Central memory CD8-positive, alpha-beta T cell (primary cell): ENCODE measurements around the gene OR2J3.
"Not testable (repeated sequence)": the region's sequence is repeated elsewhere in the genome, so short reads cannot be mapped to it uniquely, and the experiment has no call there.

ENCODE experiments used
- ATAC-seq: fragments of 150-1000 bp; cut with Tn5 transposase; replicated peaks from 2 replicates; pipeline ENCODE4 v1.10.0; 2022; ENCODE audit warnings: mild to moderate bottlenecking, moderate FRiP score, moderate number of reproducible peaks; ENCODE audit not compliant: poor library complexity, severe bottlenecking; ENCODE audit errors: extremely low read depth
- DNase-seq, 2 donors: peaks; one replicate each; pipeline ENCODE4 v3.0.0; 2021; ENCODE audit warnings: low spot score in 2 of 2
- H3K27ac Mint-ChIP-seq: one replicate; pipeline ENCODE4 v1.8.0; 2022; ENCODE audit warnings: low read depth, mild to moderate bottlenecking, moderate library complexity, mixed read lengths
- H3K27me3 Mint-ChIP-seq: one replicate; pipeline ENCODE4 v1.8.0; 2022; ENCODE audit warnings: mixed read lengths
- H3K36me3 Mint-ChIP-seq: one replicate; pipeline ENCODE4 v1.8.0; 2022; ENCODE audit warnings: mild to moderate bottlenecking, moderate library complexity, mixed read lengths; ENCODE audit not compliant: insufficient read depth
- H3K4me1 Mint-ChIP-seq: one replicate; pipeline ENCODE4 v1.8.0; 2022; ENCODE audit warnings: mixed read lengths
- H3K4me3 Mint-ChIP-seq: one replicate; pipeline ENCODE4 v1.8.0; 2022; ENCODE audit warnings: mild to moderate bottlenecking, moderate library complexity, mixed read lengths
- H3K9me3 Mint-ChIP-seq: one replicate; pipeline ENCODE4 v1.8.0; 2022; ENCODE audit warnings: mixed read lengths

OR2J3 gene

DNA sequence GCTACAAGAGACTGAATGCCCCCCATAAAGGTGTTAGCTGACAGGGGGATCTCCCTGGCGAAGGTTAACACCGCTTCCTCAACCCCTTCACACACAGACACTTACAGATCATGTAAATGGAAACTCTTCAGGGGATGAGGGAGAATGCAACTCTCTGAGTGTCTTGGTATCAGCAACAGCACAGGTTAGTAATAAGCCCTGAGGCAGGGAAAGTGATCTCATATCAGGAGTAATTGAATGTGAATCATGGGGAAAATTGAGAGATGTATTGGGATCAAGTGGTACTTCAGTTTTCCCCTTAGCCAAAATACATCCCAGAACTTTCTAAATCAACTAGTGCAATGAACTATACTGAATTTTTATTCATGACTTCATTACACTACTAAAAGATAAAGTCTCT, 23.8 kb downstream of the OR2J3 start:
- Mint-ChIP-seq H3K27me3 (peaks cover 60% of the 10 kb centered on the region), H3K9me3 (no peaks in the 10 kb centered on the region)
- ATAC-seq = no peak

DNA sequence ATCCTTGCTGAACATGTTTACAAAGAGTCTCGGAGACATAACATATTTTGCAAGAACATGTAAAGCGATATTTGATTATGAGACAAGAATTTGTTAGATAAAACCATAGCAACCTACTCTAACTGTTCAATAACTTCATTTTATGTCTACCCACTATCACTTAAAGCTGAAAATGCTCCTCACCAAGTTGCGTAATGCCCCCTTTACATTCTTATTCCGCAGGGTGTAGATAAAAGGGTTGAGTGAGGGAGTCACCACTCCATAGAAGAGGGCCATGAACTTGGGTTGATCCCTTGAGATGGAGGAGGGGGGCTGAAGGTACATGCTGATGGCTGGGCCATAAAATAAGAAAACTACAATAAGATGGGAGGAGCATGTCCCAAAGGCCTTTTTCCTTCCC, 29.9 kb downstream of the OR2J3 start:
- H3K4me1 Mint-ChIP-seq = no peaks in the 10 kb centered on the region
- H3K27me3 Mint-ChIP-seq = peaks cover 32% of the 10 kb centered on the region
- DNase-seq = no peak
- ATAC-seq = no peak
- H3K4me3 Mint-ChIP-seq = no peak overlapping the region
- no peaks in the 10 kb centered on the region for H3K9me3 Mint-ChIP-seq
- no peak overlapping the region for H3K27ac Mint-ChIP-seq
- no peaks in the 10 kb centered on the region for H3K36me3 Mint-ChIP-seq

More for the DNA sequence above, 23.8 kb downstream of the OR2J3 start:
- H3K27ac Mint-ChIP-seq = no peak overlapping the region
- DNase-seq = no peak
- no peaks in the 10 kb centered on the region for H3K4me1 Mint-ChIP-seq
- H3K4me3 Mint-ChIP-seq = no peak overlapping the region
- H3K36me3 Mint-ChIP-seq = no peaks in the 10 kb centered on the region

DNA sequence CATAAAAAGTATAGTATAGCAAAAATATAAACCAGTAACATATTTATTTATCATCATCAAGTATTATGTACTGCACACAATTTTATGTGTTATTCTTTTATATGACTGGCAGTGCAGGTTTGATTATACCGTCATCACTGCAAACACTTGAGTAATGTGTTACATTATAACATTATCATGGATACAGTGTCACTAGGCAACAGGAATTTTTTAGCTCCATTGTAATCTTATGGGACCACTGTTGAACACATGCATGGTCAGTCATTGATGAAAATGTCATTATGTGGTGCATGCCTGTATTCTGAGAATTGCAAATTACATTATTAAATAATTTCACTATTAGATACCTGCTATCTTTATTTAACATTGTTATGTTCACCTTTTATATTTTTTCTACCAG, 33.7 kb downstream of the OR2J3 start:
- H3K27ac Mint-ChIP-seq = no peak overlapping the region
- ATAC-seq = no peak

DNA sequence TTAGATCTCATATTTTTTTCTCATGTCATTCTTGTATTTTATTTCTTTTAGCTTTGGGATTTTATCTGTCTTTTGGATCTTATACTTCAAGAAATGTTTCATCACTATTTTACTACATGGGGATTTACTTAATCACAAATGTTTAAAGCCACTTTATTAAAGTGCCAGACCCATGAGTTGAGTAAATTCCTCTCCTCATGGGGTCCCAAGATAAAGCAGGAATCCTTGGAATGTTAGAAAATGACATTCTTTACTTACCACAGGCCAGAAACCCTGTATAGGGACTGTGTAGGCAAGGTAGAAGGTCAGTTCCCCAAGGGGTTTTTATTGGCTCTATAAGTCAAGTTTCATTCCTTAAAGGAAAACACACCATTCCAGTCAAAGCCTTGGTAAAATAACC, 34.5 kb downstream of the OR2J3 start:
- Mint-ChIP-seq H3K9me3 (no peaks in the 10 kb centered on the region), H3K4me1 (no peaks in the 10 kb centered on the region), H3K36me3 (no peaks in the 10 kb centered on the region), H3K27me3 (peaks cover 45% of the 10 kb centered on the region), H3K4me3 (no peak overlapping the region), H3K27ac (no peak overlapping the region)
- no peak for DNase-seq
- no peak for ATAC-seq

More for the DNA sequence above, 33.7 kb downstream of the OR2J3 start:
- no peaks in the 10 kb centered on the region for H3K36me3 Mint-ChIP-seq
- H3K4me1 Mint-ChIP-seq = no peaks in the 10 kb centered on the region
- no peak for DNase-seq
- H3K9me3 Mint-ChIP-seq = no peaks in the 10 kb centered on the region
- peaks cover 38% of the 10 kb centered on the region for H3K27me3 Mint-ChIP-seq
- no peak overlapping the region for H3K4me3 Mint-ChIP-seq

DNA sequence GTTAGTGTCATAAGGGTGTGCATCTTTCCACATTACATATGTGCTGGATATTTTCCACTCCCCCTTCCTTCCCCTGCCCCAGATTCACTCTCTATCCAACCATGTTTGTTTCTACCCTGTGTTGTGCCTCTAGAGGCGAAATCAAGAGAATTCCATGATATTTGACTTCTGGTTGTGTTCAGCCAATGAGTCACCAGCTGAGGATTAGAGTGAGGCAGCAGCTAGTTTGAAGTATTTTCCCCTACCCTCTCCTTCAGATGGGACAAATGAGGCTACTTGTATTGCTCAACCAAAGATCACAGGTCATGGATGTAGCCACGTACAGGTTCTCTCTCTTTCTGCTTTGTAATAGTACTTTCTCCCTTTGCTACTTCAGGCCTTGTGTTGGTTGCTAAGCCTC, 38.3 kb downstream of the OR2J3 start:
- Mint-ChIP-seq H3K9me3 (peaks cover 8% of the 10 kb centered on the region), H3K4me3 (no peak overlapping the region), H3K4me1 (no peaks in the 10 kb centered on the region), H3K36me3 (no peaks in the 10 kb centered on the region), H3K27ac (no peak overlapping the region), H3K27me3 (peaks cover 63% of the 10 kb centered on the region)
- ATAC-seq (no peak), DNase-seq (no peak)

DNA sequence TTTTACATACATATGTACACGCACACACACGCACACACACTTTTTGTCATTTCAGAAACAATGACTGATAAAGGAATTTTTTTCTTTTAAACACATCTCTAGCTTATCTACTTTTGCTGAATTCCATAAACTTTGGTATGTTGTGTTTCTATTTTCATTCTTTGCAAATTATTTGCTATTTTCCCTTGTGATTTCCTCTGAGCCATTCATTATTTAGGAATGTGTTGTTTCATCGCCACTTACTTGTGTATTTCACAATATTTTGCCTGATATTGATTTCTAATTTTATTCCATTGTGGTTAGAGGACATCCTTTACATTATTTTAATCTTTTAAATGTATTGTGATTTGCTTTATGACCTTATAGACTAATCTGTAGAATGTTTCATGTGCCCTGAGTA, 39.2 kb downstream of the OR2J3 start:
- Mint-ChIP-seq H3K9me3 (peaks cover 8% of the 10 kb centered on the region), H3K4me3 (no peak overlapping the region), H3K27me3 (peaks cover 72% of the 10 kb centered on the region), H3K27ac (no peak overlapping the region), H3K36me3 (no peaks in the 10 kb centered on the region), H3K4me1 (no peaks in the 10 kb centered on the region)
- DNase-seq (no peak), ATAC-seq (no peak)

DNA sequence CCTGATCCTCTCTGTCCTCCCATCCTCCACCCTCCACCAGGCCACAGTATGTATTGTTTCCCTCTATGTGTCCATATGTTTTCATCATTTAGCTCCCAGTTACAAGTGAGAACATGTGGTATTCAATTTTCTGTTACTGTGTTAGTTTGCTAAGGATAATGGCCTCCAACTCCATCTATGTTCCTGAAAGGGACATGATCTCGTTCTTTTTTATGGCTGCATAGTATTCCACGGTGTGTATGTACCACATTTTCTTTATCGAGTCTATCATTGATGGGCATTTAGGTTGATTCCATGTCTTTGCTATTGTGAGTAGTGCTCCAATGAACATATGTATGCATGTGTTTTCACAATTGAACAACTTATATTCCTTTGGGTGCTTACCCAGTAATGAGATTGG, 41.6 kb downstream of the OR2J3 start:
- ATAC-seq, DNase-seq, H3K4me1 Mint-ChIP-seq, H3K36me3 Mint-ChIP-seq, H3K4me3 Mint-ChIP-seq, H3K9me3 Mint-ChIP-seq, H3K27ac Mint-ChIP-seq: not testable (repeated sequence)
- H3K27me3 Mint-ChIP-seq = peaks cover 89% of the 10 kb centered on the region

DNA sequence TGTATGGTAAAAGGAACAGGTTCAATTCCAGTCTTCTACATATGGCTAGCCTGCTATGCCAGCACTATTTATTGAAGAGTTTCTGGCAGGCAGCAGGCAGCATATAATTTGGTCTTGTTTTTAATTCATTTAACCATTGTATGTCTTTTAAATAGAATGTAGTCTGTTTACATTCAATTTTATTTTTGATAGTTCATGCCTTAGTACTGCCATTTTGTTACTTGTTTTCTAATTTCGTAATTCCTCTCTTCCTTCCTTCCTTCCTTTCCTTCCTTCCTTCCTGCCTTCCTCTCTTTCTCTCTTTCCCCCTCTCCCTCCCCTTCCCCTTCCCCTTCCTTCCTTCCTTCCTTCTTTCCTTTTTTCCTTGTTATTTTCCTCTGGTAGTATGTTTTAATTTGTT, 45.2 kb downstream of the OR2J3 start:
- ATAC-seq (no peak), DNase-seq (no peak)
- Mint-ChIP-seq H3K27ac (no peak overlapping the region), H3K4me1 (no peaks in the 10 kb centered on the region), H3K27me3 (peaks cover 89% of the 10 kb centered on the region), H3K9me3 (peaks cover 8% of the 10 kb centered on the region), H3K4me3 (no peak overlapping the region), H3K36me3 (no peaks in the 10 kb centered on the region)

DNA sequence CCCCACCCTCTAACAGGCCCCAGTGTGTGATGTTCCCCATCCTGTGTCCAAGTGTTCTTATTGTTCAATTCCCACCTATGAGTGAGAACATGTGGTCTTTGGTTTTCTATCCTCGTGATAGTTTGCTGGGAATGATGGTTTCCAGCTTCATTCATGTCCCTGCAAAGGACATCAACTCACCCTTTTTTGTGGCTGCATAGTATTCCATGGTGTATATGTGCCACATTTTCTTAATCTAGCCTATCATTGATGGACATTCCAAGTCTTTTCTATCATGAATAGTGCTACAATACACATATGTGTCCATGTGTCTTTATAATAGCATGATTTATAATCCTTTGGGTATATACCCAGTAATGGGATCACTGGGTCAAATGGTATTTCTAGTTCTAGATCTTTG, 47.3 kb downstream of the OR2J3 start:
- not testable (repeated sequence) for H3K4me3 Mint-ChIP-seq, H3K36me3 Mint-ChIP-seq, H3K27ac Mint-ChIP-seq, H3K4me1 Mint-ChIP-seq, DNase-seq, ATAC-seq, H3K9me3 Mint-ChIP-seq
- H3K27me3 Mint-ChIP-seq = peaks cover 84% of the 10 kb centered on the region

DNA sequence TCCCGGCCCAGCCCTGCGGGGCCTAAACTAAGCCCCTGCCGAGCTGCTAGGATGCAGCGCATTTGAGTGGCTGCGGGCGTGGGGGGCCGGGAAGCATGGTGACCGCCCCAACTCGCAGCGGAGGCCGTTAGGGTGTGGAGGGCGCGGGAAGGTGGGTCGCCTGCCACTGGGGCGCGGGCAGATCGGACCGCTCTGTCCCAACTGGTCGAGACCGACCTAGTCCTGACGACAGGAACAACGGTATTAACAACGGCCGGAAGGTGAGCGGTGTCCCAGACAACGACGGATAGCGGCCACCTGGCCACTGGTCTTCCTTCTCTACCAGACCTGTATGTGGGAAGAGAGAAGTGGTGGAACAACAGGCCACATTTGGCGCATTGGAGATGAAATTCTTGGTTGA, 52.1 kb downstream of the OR2J3 start:
- H3K36me3 Mint-ChIP-seq, H3K4me1 Mint-ChIP-seq, ATAC-seq, H3K9me3 Mint-ChIP-seq, H3K4me3 Mint-ChIP-seq, DNase-seq, H3K27ac Mint-ChIP-seq: not testable (repeated sequence)
- H3K27me3 Mint-ChIP-seq = peaks cover 93% of the 10 kb centered on the region
